IMR-90 (cell line): ENCODE measurements around the gene NFIX. TPM values are rescaled to one million over a fixed set of nuclear protein-coding genes. Genes with fewer than 3 reads are reported as not detected.

Experiments
- ATAC-seq: fragments of 200-7000 bp; cut with Tn5 transposase; 2 replicates; pipeline ENCODE4 v1.9.1; 2020; ENCODE audit warnings: low read depth, mild to moderate bottlenecking, moderate library complexity
- BruUV-seq: library from RNA; stranded (reverse); fragments of 400-500 nt; replicated peaks from 2 replicates; lab custom pipeline; 2021; lab: Mats Ljungman, UMichigan
- CTCF ChIA-PET: fragments of 300-600 bp; formaldehyde crosslinking; extraction: SDS; loops from one replicate; lab custom pipeline; 2021; ENCODE audit warnings: antibody characterized with exemption; lab: Yijun Ruan, JAX
- POLR2A ChIA-PET: fragments of 300-600 bp; sonication (Branson Sonifier 250); formaldehyde crosslinking; loops from one replicate; lab custom pipeline; 2022; ENCODE audit warnings: antibody characterized with exemption; ENCODE audit not compliant: unreplicated experiment; lab: Charles Lee
- DNase-seq: peaks from one replicate; pipeline ENCODE4 v3.0.0; 2013
- H2AFZ ChIP-seq: replicated peaks from 2 replicates; pipeline ENCODE3; 2013; ENCODE audit warnings: low read length, mild to moderate bottlenecking; ENCODE audit not compliant: poor library complexity
- H2AK5ac ChIP-seq: 2 replicates; pipeline ENCODE4 v1.6.1; 2013; ENCODE audit warnings: low read depth, low read length, inconsistent platforms
- H2AK9ac ChIP-seq: replicated peaks from 2 replicates; pipeline ENCODE3; 2013; ENCODE audit warnings: mild to moderate bottlenecking, low read depth, low read length, moderate library complexity; ENCODE audit not compliant: poor library complexity
- H2BK120ac ChIP-seq: 2 replicates; pipeline ENCODE4 v1.6.1; 2013; ENCODE audit warnings: low read depth, low read length, inconsistent platforms
- H2BK15ac ChIP-seq: 3 replicates; pipeline ENCODE4 v1.6.1; 2013; ENCODE audit warnings: low read depth, low read length, inconsistent platforms
- H2BK20ac ChIP-seq: 2 replicates; pipeline ENCODE4 v1.6.1; 2013; ENCODE audit warnings: low read depth, mild to moderate bottlenecking, inconsistent platforms, low read length, moderate library complexity
- H2BK5ac ChIP-seq: 2 replicates; pipeline ENCODE4 v1.6.1; 2013; ENCODE audit warnings: mild to moderate bottlenecking, low read depth, low read length, inconsistent platforms; ENCODE audit not compliant: poor library complexity, severe bottlenecking
- H3K14ac ChIP-seq: replicated peaks from 2 replicates; pipeline ENCODE4 v1.6.1; 2013; ENCODE audit warnings: low read depth, low read length, inconsistent platforms
- H3K18ac ChIP-seq: 2 replicates; pipeline ENCODE4 v1.6.1; 2013; ENCODE audit warnings: low read depth, low read length, control low read depth
- H3K23ac ChIP-seq: 2 replicates; pipeline ENCODE4 v1.6.1; 2013; ENCODE audit warnings: low read depth, low read length, inconsistent platforms
- H3K27ac ChIP-seq: 2 replicates; pipeline ENCODE4 v1.5.1; 2013; ENCODE audit warnings: mild to moderate bottlenecking, control low read depth, low read length; ENCODE audit not compliant: insufficient read depth
- H3K27me3 ChIP-seq: 2 replicates; pipeline ENCODE4 v1.6.1; 2013; ENCODE audit warnings: low read length; ENCODE audit not compliant: control insufficient read depth, insufficient read depth
- H3K36me3 ChIP-seq: 2 replicates; pipeline ENCODE4 v1.6.1; 2013; ENCODE audit warnings: low read length, mixed read lengths; ENCODE audit not compliant: control insufficient read depth, insufficient read depth
- H3K4ac ChIP-seq: 2 replicates; pipeline ENCODE4 v1.6.1; 2013; ENCODE audit warnings: low read depth, low read length, inconsistent platforms
- H3K4me1 ChIP-seq: 2 replicates; pipeline ENCODE4 v1.6.1; 2013; ENCODE audit warnings: low read length, mixed read lengths; ENCODE audit not compliant: control insufficient read depth, insufficient read depth
- H3K4me2 ChIP-seq: 2 replicates; pipeline ENCODE4 v1.6.1; 2013; ENCODE audit warnings: low read depth, mild to moderate bottlenecking, control low read depth, low read length, moderate library complexity
- H3K4me3 ChIP-seq: 2 replicates; pipeline ENCODE4 v1.5.1; 2013; ENCODE audit warnings: low read depth, mild to moderate bottlenecking, control low read depth, low read length, moderate library complexity; ENCODE audit not compliant: insufficient read depth
- H3K56ac ChIP-seq: 2 replicates; pipeline ENCODE4 v1.6.1; 2013; ENCODE audit warnings: low read length, inconsistent platforms; ENCODE audit not compliant: insufficient read depth; ENCODE audit errors: extremely low read depth
- H3K79me1 ChIP-seq, 2 experiments: 2 replicates each; pipeline ENCODE4 v1.6.1; 2013; ENCODE audit warnings: low read length in 2 of 2, inconsistent platforms in 1 of 2, low read depth in 1 of 2
- H3K9ac ChIP-seq: 2 replicates; pipeline ENCODE4 v1.6.1; 2013; ENCODE audit warnings: low read depth, low read length, control low read depth
- H3K9me1 ChIP-seq: 2 replicates; pipeline ENCODE4 v1.6.1; 2013; ENCODE audit warnings: low read length, inconsistent platforms; ENCODE audit not compliant: insufficient read depth
- H3K9me3 ChIP-seq: 2 replicates; pipeline ENCODE4 v1.6.1; 2013; ENCODE audit warnings: low read length; ENCODE audit not compliant: control insufficient read depth, insufficient read depth
- H4K20me1 ChIP-seq: 2 replicates; pipeline ENCODE4 v1.6.1; 2013; ENCODE audit warnings: low read length, inconsistent platforms; ENCODE audit not compliant: insufficient read depth
- H4K5ac ChIP-seq: 2 replicates; pipeline ENCODE4 v1.6.1; 2013; ENCODE audit warnings: mild to moderate bottlenecking, low read depth, low read length, control low read depth
- H4K8ac ChIP-seq, 2 experiments: 2 replicates each; pipeline ENCODE4 v1.6.1; 2013; ENCODE audit warnings: low read depth in 2 of 2, low read length in 2 of 2, control low read depth in 1 of 2, inconsistent platforms in 1 of 2
- H4K91ac ChIP-seq: 2 replicates; pipeline ENCODE4 v1.6.1; 2013; ENCODE audit warnings: low read depth, low read length, inconsistent platforms; ENCODE audit not compliant: insufficient read depth
- BHLHE40 ChIP-seq: fragments of 150-350 bp; IDR thresholded peaks from 2 replicates; pipeline ENCODE4 v1.6.1; 2016; ENCODE audit warnings: mild to moderate bottlenecking, low read depth, low read length
- MAZ ChIP-seq: IDR thresholded peaks from 2 replicates; pipeline ENCODE4 v1.6.1; 2012; ENCODE audit warnings: low read depth, mild to moderate bottlenecking, low read length, improper control_type of control experiment, moderate library complexity, borderline replicate concordance
- RCOR1 ChIP-seq: IDR thresholded peaks from 2 replicates; pipeline ENCODE4 v1.6.1; 2012; ENCODE audit warnings: mild to moderate bottlenecking, low read length, improper control_type of control experiment; ENCODE audit not compliant: insufficient replicate concordance
- RFX5 ChIP-seq: IDR thresholded peaks from 2 replicates; pipeline ENCODE4 v1.8.0; 2012; ENCODE audit warnings: low read depth, mild to moderate bottlenecking, low read length, moderate library complexity
- WGBS, 2 experiments: methylation state at CpG; one replicate each; pipeline versions ENCODE4 v1.1.5 to v1.1.7; 2013; ENCODE audit warnings: missing lambda C conversion rate in 2 of 2; ENCODE audit not compliant: insufficient read length in 1 of 2; ENCODE audit errors: extremely low coverage in 2 of 2; 5-methylcytosine and 5-hydroxymethylcytosine counted together
- dilution Hi-C: fragments of 300-500 bp; cut with HindIII; formaldehyde crosslinking; loops from one replicate; pipeline ENCODE4 v1.14.3; 2018; ENCODE audit warnings: low sequenced_read_pairs; ENCODE audit not compliant: unreplicated experiment
- in situ Hi-C: fragments of 300-500 bp; cut with MboI; formaldehyde crosslinking; loops from 3 replicates; pipeline ENCODE4 v1.14.3; 2019; ENCODE audit warnings: low sequenced_read_pairs, inconsistent platforms, mixed read lengths
- intact Hi-C: fragments of 100-400 bp; cut with micrococcal nuclease; formaldehyde crosslinking; loops from 2 replicates; pipeline ENCODE4 v1.10.0; 2022
- polyA plus RNA-seq, 3 experiments: library from polyadenylated mRNA; depleted of rRNA; stranded (reverse); fragments of >200 nt; gene quantifications; 2 replicates each; pipeline ENCODE4 v1.2.3, GENCODE V29; 2012; ENCODE audit warnings: low replicate concordance in 1 of 3
- total RNA-seq: library from RNA; depleted of rRNA; stranded (reverse); fragments of >200 nt; gene quantifications from 2 replicates; pipeline ENCODE4 v1.2.3, GENCODE V29; 2012
- TF ChIP-seq, protein P1 (sequence below): fragments of 150-350 bp; IDR thresholded peaks from 2 replicates; pipeline ENCODE4 v1.6.1; 2017; ENCODE audit warnings: mild to moderate bottlenecking, antibody characterized with exemption, low read length, low read depth

Gene NFIX
- total and polyA plus RNA-seq, 2 of the 4 experiments (the other 2 are of a cell fraction), result 10.2 to 47.7 TPM

DNA sequence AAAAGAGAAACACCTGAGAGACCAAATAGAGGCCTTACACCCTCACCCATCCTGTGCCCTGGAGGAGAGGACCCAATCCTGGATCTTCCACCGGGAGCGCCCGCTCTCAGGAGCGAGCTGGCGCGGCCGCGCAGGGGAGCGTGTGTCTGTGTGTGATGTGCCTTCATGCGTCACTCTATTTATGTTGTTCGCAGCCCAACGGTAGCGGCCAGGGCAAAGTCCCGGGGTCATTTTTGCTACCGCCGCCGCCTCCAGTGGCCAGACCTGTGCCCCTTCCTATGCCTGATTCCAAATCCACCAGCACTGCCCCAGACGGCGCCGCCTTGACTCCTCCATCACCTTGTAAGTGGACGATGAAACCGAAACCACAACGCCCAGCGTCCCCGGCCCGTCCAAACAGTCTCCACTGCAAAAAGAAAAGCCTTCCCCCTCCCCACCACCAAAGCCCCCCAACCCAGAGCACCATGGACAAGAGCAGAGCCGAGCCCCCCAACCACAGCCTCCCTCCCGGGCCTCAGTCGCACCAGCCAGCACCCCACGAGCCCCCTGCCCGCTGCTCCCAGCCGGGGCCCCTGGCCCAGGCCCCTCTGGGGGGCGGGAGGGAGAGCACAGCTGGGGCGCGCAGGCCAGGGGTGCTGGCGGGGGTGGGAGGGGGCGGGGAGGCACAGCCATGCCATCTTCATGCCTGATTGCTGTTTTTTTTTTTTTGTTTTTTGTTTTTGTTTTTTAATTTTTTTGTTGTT is 92.7 kb downstream of the NFIX start:
- POLR2A ChIA-PET, result no interaction called here
- H3K18ac ChIP-seq, result no peak overlapping the region
- H3K23ac ChIP-seq, result no peak overlapping the region
- intact Hi-C loops (no loop called here), in situ Hi-C loops (no loop called here), dilution Hi-C loops (no loop called here)
- H2AFZ ChIP-seq, result no peak overlapping the region
- H2AK5ac ChIP-seq, result no peak overlapping the region
- no peak overlapping the region for H2AK9ac ChIP-seq
- peaks cover 47% of the 10 kb centered on the region for H3K36me3 ChIP-seq
- H4K5ac ChIP-seq, result no peak overlapping the region
- H3K79me1 ChIP-seq, result 0 out of 4 replicates have a peak, but pooled peaks cover 0 to 8% of the 10 kb centered on the region in 2 experiments
- no peak overlapping the region for H2BK5ac ChIP-seq
- H3K4me3 ChIP-seq, result no peak overlapping the region
- 72% methylated on average over 7 of the region's 37 CpGs; no CpG with 5 or more reads in 1 of the 2 experiments for WGBS, 2 experiments
- no peaks in the 10 kb centered on the region for H3K9me1 ChIP-seq
- no peaks in the 10 kb centered on the region for H3K9me3 ChIP-seq
- TF ChIP-seq RFX5 (no peak), MAZ (no peak), RCOR1 (no peak), BHLHE40 (no peak)
- TF ChIP-seq, protein P1, sequence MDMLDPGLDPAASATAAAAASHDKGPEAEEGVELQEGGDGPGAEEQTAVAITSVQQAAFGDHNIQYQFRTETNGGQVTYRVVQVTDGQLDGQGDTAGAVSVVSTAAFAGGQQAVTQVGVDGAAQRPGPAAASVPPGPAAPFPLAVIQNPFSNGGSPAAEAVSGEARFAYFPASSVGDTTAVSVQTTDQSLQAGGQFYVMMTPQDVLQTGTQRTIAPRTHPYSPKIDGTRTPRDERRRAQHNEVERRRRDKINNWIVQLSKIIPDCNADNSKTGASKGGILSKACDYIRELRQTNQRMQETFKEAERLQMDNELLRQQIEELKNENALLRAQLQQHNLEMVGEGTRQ, result no peak
- H2BK15ac ChIP-seq, result no peak overlapping the region
- no TSS peak for BruUV-seq
- H3K56ac ChIP-seq, result no peak overlapping the region
- no peak overlapping the region for H3K9ac ChIP-seq
- no peak overlapping the region for H4K8ac ChIP-seq
- H3K14ac ChIP-seq, result no peak overlapping the region
- H3K27me3 ChIP-seq, result no peaks in the 10 kb centered on the region
- no peak overlapping the region for H2BK120ac ChIP-seq
- H4K20me1 ChIP-seq, result peaks cover 5% of the 10 kb centered on the region; the same call in 1 of the 2 replicates
- H3K27ac ChIP-seq, result no peak overlapping the region
- CTCF ChIA-PET, result interaction anchor here (0.8 kb wide), 1 partner anchor 122 kb away, joined by 3 read pairs; no protein-coding TSS in a partner anchor
- ATAC-seq (no peak), DNase-seq (no peak)
- H4K91ac ChIP-seq, result no peak overlapping the region
- H3K4me2 ChIP-seq, result no peak overlapping the region
- H3K4me1 ChIP-seq, result peaks cover 9% of the 10 kb centered on the region; the same call in 1 of the 2 replicates
- H2BK20ac ChIP-seq, result no peak overlapping the region
- no peak overlapping the region for H3K4ac ChIP-seq
